HepG2 (cell line): ENCODE measurements around the gene NLRC5. TPM values are rescaled to one million over a fixed set of nuclear protein-coding genes. Genes with fewer than 3 reads are reported as not detected.

Experiments
- ATAC-seq: fragments of 200-7000 bp; cut with Tn5 transposase; 3 replicates; pipeline ENCODE4 v1.9.1; 2020; ENCODE audit warnings: mild to moderate bottlenecking, moderate library complexity
- BruUV-seq: library from RNA; stranded (reverse); fragments of 400-500 nt; replicated peaks from 2 replicates; lab custom pipeline; 2021; lab: Mats Ljungman, UMichigan
- CTCF ChIA-PET: fragments of 300-600 bp; formaldehyde crosslinking; extraction: SDS; loops from one replicate; lab custom pipeline; 2021; ENCODE audit warnings: low total read pairs, inconsistent platforms, low intra/inter-chr PET ratio; lab: Yijun Ruan, JAX
- POLR2A ChIA-PET: fragments of 350-600 bp; sonication (Branson Sonifier 250); formaldehyde crosslinking; loops from one replicate; lab custom pipeline; 2020; ENCODE audit warnings: antibody characterized with exemption, inconsistent platforms; lab: Yijun Ruan, JAX
- DNase-seq: peaks from one replicate; pipeline ENCODE4 v3.0.0-alpha.2; 2015; ENCODE audit warnings: low spot score
- FAIRE-seq: peaks from 3 replicates; lab custom pipeline; 2011; peaks lifted over from hg19 to GRCh38; lab: Jason Lieb, UNC
- H2AFZ ChIP-seq: one replicate; pipeline ENCODE4 v1.6.1; 2011; ENCODE audit warnings: low read length, inconsistent platforms
- H3K27ac ChIP-seq: fragments of 300-600 bp; 3 replicates; pipeline ENCODE4 v1.8.0; 2011; ENCODE audit warnings: mixed run types, mild to moderate bottlenecking, mixed read lengths, low read length, inconsistent platforms; ENCODE audit not compliant: insufficient read depth; ENCODE audit errors: extremely low read length
- H3K27me3 ChIP-seq, 2 experiments: fragments of 200-600 bp in 1 of 2; 2 replicates in 1 of 2; 3 replicates in 1 of 2; pipeline versions ENCODE4 v1.6.0 to v1.8.0; 2011; ENCODE audit warnings: low read length in 2 of 2, mild to moderate bottlenecking in 2 of 2, moderate library complexity in 2 of 2, inconsistent platforms in 1 of 2; ENCODE audit not compliant: insufficient read depth in 2 of 2, control insufficient read depth in 1 of 2
- H3K36me3 ChIP-seq, 2 experiments: fragments of 200-600 bp in 1 of 2; replicated peaks in 1 of 2; 2 replicates in 1 of 2; 3 replicates in 1 of 2; pipeline versions ENCODE4 v1.5.1 to v1.8.0; 2011; ENCODE audit warnings: low read length in 2 of 2, inconsistent platforms in 1 of 2; ENCODE audit not compliant: insufficient read depth in 2 of 2, control insufficient read depth in 1 of 2
- H3K4me1 ChIP-seq: 2 replicates; pipeline ENCODE4 v1.5.1; 2012; ENCODE audit warnings: low read length, inconsistent platforms; ENCODE audit not compliant: insufficient read depth
- H3K4me2 ChIP-seq: 2 replicates; pipeline ENCODE4 v1.6.0; 2011; ENCODE audit warnings: low read depth, low read length, inconsistent platforms
- H3K4me3 ChIP-seq, 3 experiments: fragments of 200-600 bp in 1 of 3; sonication (generic), shearing (Covaris generic) in 1 of 3; replicated peaks in 1 of 3; 2 replicates each; pipeline ENCODE4 v1.5.1; 2011 to 2016; ENCODE audit warnings: low read length in 3 of 3, inconsistent platforms in 2 of 3, low read depth in 2 of 3, mild to moderate bottlenecking in 2 of 3, control low read depth in 1 of 3, mixed read lengths in 1 of 3; ENCODE audit not compliant: insufficient read depth in 1 of 3
- H3K79me2 ChIP-seq: one replicate; pipeline ENCODE4 v1.6.1; 2011; ENCODE audit warnings: low read length, inconsistent platforms; ENCODE audit not compliant: insufficient read depth
- H3K9ac ChIP-seq: 2 replicates; pipeline ENCODE4 v1.6.0; 2011; ENCODE audit warnings: mild to moderate bottlenecking, low read depth, low read length, inconsistent platforms; ENCODE audit not compliant: insufficient read depth
- H3K9me3 ChIP-seq: 2 replicates; pipeline ENCODE4 v1.5.1; 2012; ENCODE audit warnings: mild to moderate bottlenecking, low read length
- H4K20me1 ChIP-seq: 2 replicates; pipeline ENCODE4 v1.6.0; 2011; ENCODE audit warnings: inconsistent platforms, mild to moderate bottlenecking, low read length, moderate library complexity; ENCODE audit not compliant: insufficient read depth
- HCFC1 ChIP-seq: fragments of 150-350 bp; IDR thresholded peaks from 2 replicates; pipeline ENCODE4 v1.6.1; 2014; ENCODE audit warnings: low read depth, low read length
- SRSF1 ChIP-seq: fragments of 200-400 bp; formaldehyde crosslinking; optimal IDR thresholded peaks from 2 replicates; pipeline ENCODE3; 2017; ENCODE audit warnings: mild to moderate bottlenecking, low read depth, low read length, moderate library complexity
- TEAD2 ChIP-seq: sonication (generic); formaldehyde crosslinking; IDR thresholded peaks from 2 replicates; pipeline ENCODE4 v1.9.0; 2021; ENCODE audit warnings: missing genetic modification reagents
- ZNF354B ChIP-seq: sonication (generic); formaldehyde crosslinking; IDR thresholded peaks from 2 replicates; pipeline ENCODE4 v1.8.0; 2022; ENCODE audit warnings: mild to moderate bottlenecking, missing genetic modification reagents
- ZNF563 ChIP-seq: sonication (generic); formaldehyde crosslinking; IDR thresholded peaks from 2 replicates; pipeline ENCODE4 v1.8.0; 2022; ENCODE audit warnings: mild to moderate bottlenecking, moderate library complexity, missing genetic modification reagents
- WGBS: methylation state at CpG from one replicate; pipeline ENCODE4 v1.1.6; 2017; ENCODE audit warnings: low lambda C conversion rate; 5-methylcytosine and 5-hydroxymethylcytosine counted together
- in situ Hi-C: cut with HindIII; loops from 2 replicates; pipeline ENCODE4 v1.10.0; 2017; ENCODE audit warnings: low pct_unique_long_range_greater_than_20kb; ENCODE audit not compliant: extremely low pct_ligation_motif_present
- intact Hi-C: fragments of 100-400 bp; cut with micrococcal nuclease; formaldehyde crosslinking; loops from one replicate; pipeline ENCODE4 v1.10.0; 2022; ENCODE audit not compliant: unreplicated experiment
- polyA plus RNA-seq, 8 experiments: library from polyadenylated mRNA; depleted of rRNA in 3 of 8; stranded (reverse) in 7 of 8; unstranded in 1 of 8; fragments of >200 nt; fragmentation: Illumina TruSeq in 4 of 8; extraction: Trizol in 4 of 8; gene quantifications; 2 replicates each; pipeline versions ENCODE4 v1.2.1 to v1.2.3, GENCODE V29; 2011 to 2016; ENCODE audit warnings: low read depth in 4 of 8, missing spikeins in 1 of 8, mixed read lengths in 1 of 8; ENCODE audit not compliant: insufficient read depth in 1 of 8
- total RNA-seq, 5 experiments: library from RNA; depleted of rRNA; stranded (reverse); fragments of >200 nt; fragmentation: Illumina TruSeq; extraction: Trizol; gene quantifications; 2 replicates each; pipeline ENCODE4 v1.2.3, GENCODE V29; 2016; ENCODE audit warnings: low read depth in 1 of 5
- TF ChIP-seq, protein P1 (sequence below): sonication (generic); formaldehyde crosslinking; IDR thresholded peaks from 2 replicates; pipeline ENCODE4 v1.5.0; 2020; ENCODE audit warnings: missing genetic modification reagents
- TF ChIP-seq, protein P2 (sequence below): sonication (generic); formaldehyde crosslinking; IDR thresholded peaks from 2 replicates; pipeline ENCODE4 v1.5.1; 2020; ENCODE audit warnings: mild to moderate bottlenecking, missing genetic modification reagents

NLRC5 gene
- total and polyA plus RNA-seq, 2 of the 13 experiments (the other 11 are each of a cell fraction or from before 2014, with no cell fraction given) = 6.3 to 12.7 TPM

DNA sequence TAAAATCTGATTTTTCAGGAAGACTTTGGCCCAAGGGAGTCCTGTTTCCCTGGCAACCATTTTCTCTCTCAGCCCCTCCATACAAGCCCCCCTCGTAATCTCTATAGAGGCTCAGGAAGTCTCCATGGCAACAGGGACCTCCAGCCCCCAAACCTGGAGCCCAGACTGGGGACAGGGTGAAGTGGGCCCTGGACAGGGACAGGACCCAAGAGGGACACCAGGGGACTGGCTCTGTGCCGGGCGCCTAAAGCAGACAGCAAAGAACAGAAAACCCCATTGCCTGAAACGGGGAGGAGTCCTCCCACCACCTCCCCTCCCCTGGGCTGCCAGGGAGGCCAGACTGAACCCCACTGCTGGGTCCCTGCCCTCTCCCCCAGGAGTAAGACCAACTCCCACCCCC lies 143.7 kb downstream of the NLRC5 start:
- Histone ChIP-seq H2AFZ (no peak overlapping the region), H3K27ac (no peak overlapping the region), H3K27me3 (no peaks in the 10 kb centered on the region; a peak in 1 of 5 replicates), H3K4me3 (no peak overlapping the region), H3K4me2 (no peak overlapping the region), H3K9me3 (no peaks in the 10 kb centered on the region), H3K36me3 (no peaks in the 10 kb centered on the region), H4K20me1 (no peaks in the 10 kb centered on the region), H3K4me1 (peaks cover 21% of the 10 kb centered on the region), H3K79me2 (no peaks in the 10 kb centered on the region), H3K9ac (no peak overlapping the region)
- CTCF ChIA-PET = no interaction called here
- 71% methylated on average over 1 of the region's 4 CpGs for WGBS
- ATAC-seq (no peak), FAIRE-seq (no peak), DNase-seq (no peak)
- no peak for TF ChIP-seq TEAD2 (CRISPR knock-in tag)
- TF ChIP-seq ZNF354B (CRISPR knock-in tag) = no peak
- TF ChIP-seq HCFC1 = no peak
- TF ChIP-seq, protein P1, sequence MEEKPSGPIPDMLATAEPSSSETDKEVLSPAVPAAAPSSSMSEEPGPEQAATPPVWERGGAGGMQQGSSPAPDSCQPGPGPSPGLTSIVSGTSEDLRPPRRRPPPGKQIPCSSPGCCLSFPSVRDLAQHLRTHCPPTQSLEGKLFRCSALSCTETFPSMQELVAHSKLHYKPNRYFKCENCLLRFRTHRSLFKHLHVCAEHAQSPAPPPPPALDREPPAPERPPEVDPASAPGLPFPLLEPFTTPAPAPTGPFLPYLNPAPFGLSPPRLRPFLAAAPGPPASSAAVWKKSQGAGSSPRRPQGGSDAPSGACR = no peak
- TF ChIP-seq, protein P2, sequence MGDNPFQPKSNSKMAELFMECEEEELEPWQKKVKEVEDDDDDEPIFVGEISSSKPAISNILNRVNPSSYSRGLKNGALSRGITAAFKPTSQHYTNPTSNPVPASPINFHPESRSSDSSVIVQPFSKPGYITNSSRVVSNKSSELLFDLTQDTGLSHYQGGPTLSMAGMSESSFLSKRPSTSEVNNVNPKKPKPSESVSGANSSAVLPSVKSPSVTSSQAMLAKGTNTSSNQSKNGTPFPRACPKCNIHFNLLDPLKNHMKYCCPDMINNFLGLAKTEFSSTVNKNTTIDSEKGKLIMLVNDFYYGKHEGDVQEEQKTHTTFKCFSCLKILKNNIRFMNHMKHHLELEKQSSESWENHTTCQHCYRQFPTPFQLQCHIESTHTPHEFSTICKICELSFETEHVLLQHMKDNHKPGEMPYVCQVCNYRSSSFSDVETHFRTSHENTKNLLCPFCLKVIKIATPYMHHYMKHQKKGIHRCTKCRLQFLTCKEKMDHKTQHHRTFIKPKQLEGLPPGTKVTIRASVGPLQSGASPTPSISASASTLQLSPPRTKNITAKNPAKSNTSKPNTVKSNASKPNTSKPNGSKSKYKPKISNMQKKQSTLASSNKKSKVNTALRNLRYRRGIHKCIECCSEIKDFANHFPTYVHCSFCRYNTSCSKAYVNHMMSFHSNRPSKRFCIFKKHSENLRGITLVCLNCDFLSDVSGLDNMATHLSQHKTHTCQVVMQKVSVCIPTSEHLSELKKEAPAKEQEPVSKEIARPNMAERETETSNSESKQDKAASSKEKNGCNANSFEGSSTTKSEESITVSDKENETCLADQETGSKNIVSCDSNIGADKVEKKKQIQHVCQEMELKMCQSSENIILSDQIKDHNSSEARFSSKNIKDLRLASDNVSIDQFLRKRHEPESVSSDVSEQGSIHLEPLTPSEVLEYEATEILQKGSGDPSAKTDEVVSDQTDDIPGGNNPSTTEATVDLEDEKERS = no peak
- TF ChIP-seq ZNF563 (CRISPR knock-in tag) = no peak
- TF ChIP-seq SRSF1 = no peak
- in situ Hi-C loops = no loop called here
- POLR2A ChIA-PET = no interaction called here
- no TSS peak for BruUV-seq
- intact Hi-C loops = no loop called here

Other genes starting within 250 kb of the NLRC5 start
- gene SLC12A3, start 124.3 kb upstream of the NLRC5 start, total RNA-seq (2016; rRNA removed; fragmentation: Illumina TruSeq; extraction: Trizol) = not detected in 2 replicates
- 5.1 and 6.2 TPM in 2 replicates for gene SLC12A3, start 124.3 kb upstream of the NLRC5 start, polyA plus RNA-seq (2011; rRNA removed)
- 65.3 and 96.2 TPM in 2 replicates for gene HERPUD1, start 57.4 kb upstream of the NLRC5 start, total RNA-seq (2016; rRNA removed; fragmentation: Illumina TruSeq; extraction: Trizol)
- gene HERPUD1, start 57.4 kb upstream of the NLRC5 start, polyA plus RNA-seq (2011; rRNA removed) = 311 and 323 TPM in 2 replicates
- 0.31 TPM in 1 of 2 replicates, not detected in the other for gene CETP, start 27.6 kb upstream of the NLRC5 start, total RNA-seq (2016; rRNA removed; fragmentation: Illumina TruSeq; extraction: Trizol)
- 9.8 and 15.7 TPM in 2 replicates for gene CETP, start 27.6 kb upstream of the NLRC5 start, polyA plus RNA-seq (2011; rRNA removed)
- 8.0 and 10.6 TPM in 2 replicates for gene CPNE2, start 103.0 kb downstream of the NLRC5 start, total RNA-seq (2016; rRNA removed; fragmentation: Illumina TruSeq; extraction: Trizol)
- gene CPNE2, start 103.0 kb downstream of the NLRC5 start, polyA plus RNA-seq (2011; rRNA removed) = 23.3 and 33.2 TPM in 2 replicates
- 99.8 and 104 TPM in 2 replicates for gene PSME3IP1, start 196.5 kb downstream of the NLRC5 start, total RNA-seq (2016; rRNA removed; fragmentation: Illumina TruSeq; extraction: Trizol)
- 90.8 and 99.8 TPM in 2 replicates for gene PSME3IP1, start 196.5 kb downstream of the NLRC5 start, polyA plus RNA-seq (2011; rRNA removed)
- 51.7 and 53.4 TPM in 2 replicates for gene RSPRY1, start 196.8 kb downstream of the NLRC5 start, total RNA-seq (2016; rRNA removed; fragmentation: Illumina TruSeq; extraction: Trizol)
- 47.9 and 61.0 TPM in 2 replicates for gene RSPRY1, start 196.8 kb downstream of the NLRC5 start, polyA plus RNA-seq (2011; rRNA removed)